ENCODE measurements around the gene UBE3A.

GRCh38 chr15:25464784-25465183 lies 26.0 kb upstream of the UBE3A start:
- TF ChIP-seq CTCF (IDR thresholded peaks at IDR 0.05; ENCODE audit: insufficient read depth, low read depth, low read length) = no peak
- no peak for TF ChIP-seq EZH2 (IDR thresholded peaks at IDR 0.05; ENCODE audit: insufficient read depth, low read length)

Data from astrocyte (in vitro differentiated cells and primary cell).